Measurements from ENCODE around the gene CIAPIN1. TPM values are rescaled to one million over a fixed set of nuclear protein-coding genes. Genes with fewer than 3 reads are reported as not detected.
A peak's percentile ranks its signal among the peaks of the same experiment; 100 is the strongest.

Gene CIAPIN1
- total RNA-seq, 1 experiment from 2014 or later = 98.3 TPM

- peaks cover 48% of the 10 kb centered on the region for H3K4me1 ChIP-seq
- BruUV-seq (replicated peaks) = no TSS peak
- H3K27ac Mint-ChIP-seq (ENCODE audit: unreplicated experiment) = no peak overlapping the region
- CTCF ChIA-PET = interaction anchor here (0.6 to 1.1 kb wide), 3 partner anchors 41 to 283 kb away, joined by 3 to 6 read pairs (median 3); no protein-coding TSS in a partner anchor
- no peaks in the 10 kb centered on the region for H3K27me3 ChIP-seq (replicated peaks; ENCODE audit: control insufficient read depth, insufficient read depth, low read length)
- peak; percentile 51 to 54 for TF ChIP-seq CTCF (IDR thresholded peaks at IDR 0.05; ENCODE audit: insufficient read depth in 1 of 2, low read depth in 1 of 2, low read length in 1 of 2, severe bottlenecking in 1 of 2, unreplicated experiment in 1 of 2)
- peaks cover 69% of the 10 kb centered on the region for H3K36me3 Mint-ChIP-seq (ENCODE audit: insufficient read depth, unreplicated experiment)
- no peaks in the 10 kb centered on the region for H3K27me3 Mint-ChIP-seq (ENCODE audit: insufficient read depth, unreplicated experiment)
- intact Hi-C loops (cut with micrococcal nuclease; ENCODE audit: unreplicated experiment) = no loop called here
- peaks cover 36% of the 10 kb centered on the region for H3K4me1 Mint-ChIP-seq (ENCODE audit: low read depth, unreplicated experiment)
- H3K36me3 ChIP-seq (ENCODE audit: control insufficient read depth, insufficient read depth, low read length) = peaks cover 20% of the 10 kb centered on the region
- H3K9me3 Mint-ChIP-seq (ENCODE audit: unreplicated experiment) = no peaks in the 10 kb centered on the region
- peak; percentile 69 to 71 for DNase-seq
- H3K4me3 ChIP-seq (ENCODE audit: low read depth, low read length) = no peak overlapping the region
- POLR2A ChIA-PET = interaction anchor here (0.6 kb wide), 1 partner anchor 14 kb away, joined by 3 read pairs; no protein-coding TSS in a partner anchor
- H3K4me3 Mint-ChIP-seq (ENCODE audit: unreplicated experiment) = no peak overlapping the region
- no peaks in the 10 kb centered on the region for H3K9me3 ChIP-seq
These were observed 28.6 kb upstream of the CIAPIN1 start for GRCh38 chr16:57475711-57476339.

DNA sequence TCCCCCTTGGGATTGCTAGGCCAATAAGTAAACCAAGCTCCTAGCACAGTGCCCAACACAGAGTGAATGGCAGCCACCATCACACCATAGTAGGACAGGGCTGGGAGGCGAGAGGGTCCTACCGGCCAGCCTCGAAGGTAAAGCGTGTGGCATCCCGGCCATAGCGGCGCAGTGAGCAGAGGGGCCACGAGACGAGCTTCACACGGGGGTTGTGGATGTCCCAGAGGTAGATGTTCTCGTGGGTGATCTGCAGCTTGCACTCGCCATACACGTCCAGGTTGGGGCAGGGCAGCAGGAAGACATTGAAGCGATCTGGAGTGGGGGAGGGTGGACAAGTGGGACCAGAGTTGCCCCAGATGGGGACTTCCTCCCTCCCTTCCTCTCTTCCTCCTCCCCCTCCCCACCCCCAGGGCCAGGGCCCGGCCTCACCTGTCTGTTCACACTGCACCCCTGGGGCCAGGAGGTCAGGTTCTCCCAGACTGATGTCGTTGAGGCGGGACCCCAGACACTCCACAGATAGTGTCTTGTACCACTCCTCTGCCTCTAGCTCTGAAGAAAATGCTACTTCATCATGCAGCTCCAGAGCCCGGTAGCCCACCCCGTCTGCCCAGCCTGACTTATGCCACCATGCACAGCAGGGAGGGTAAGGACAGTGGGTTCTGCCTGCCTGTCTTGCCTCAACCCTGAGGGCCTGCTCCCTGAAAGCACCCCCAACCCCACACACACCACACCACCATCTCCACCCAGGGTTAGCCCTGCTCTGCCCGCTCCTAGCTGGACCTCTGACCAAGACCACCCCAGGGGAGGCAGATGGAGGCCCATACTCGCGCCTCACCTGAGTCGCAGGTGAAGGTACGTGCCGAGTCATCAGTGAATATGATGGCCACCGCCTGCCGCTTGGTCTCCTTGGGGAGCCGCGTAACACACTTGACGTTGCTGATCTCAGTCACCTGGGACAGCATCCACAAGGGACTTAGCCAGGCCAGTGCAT, 27.8 kb upstream of the CIAPIN1 start:
- intact Hi-C loops (cut with micrococcal nuclease; ENCODE audit: unreplicated experiment) = no loop called here
- Histone ChIP-seq H3K4me3 (ENCODE audit: low read depth, low read length) (no peak overlapping the region), H3K4me1 (peaks cover 44% of the 10 kb centered on the region), H3K36me3 (ENCODE audit: control insufficient read depth, insufficient read depth, low read length) (peaks cover 28% of the 10 kb centered on the region), H3K9me3 (no peaks in the 10 kb centered on the region), H3K27me3 (replicated peaks; ENCODE audit: control insufficient read depth, insufficient read depth, low read length) (no peaks in the 10 kb centered on the region)
- BruUV-seq (replicated peaks) = no TSS peak
- no peaks in the 10 kb centered on the region for H3K27me3 Mint-ChIP-seq (ENCODE audit: insufficient read depth, unreplicated experiment)
- no peaks in the 10 kb centered on the region for H3K9me3 Mint-ChIP-seq (ENCODE audit: unreplicated experiment)
- H3K36me3 Mint-ChIP-seq (ENCODE audit: insufficient read depth, unreplicated experiment) = peaks cover 69% of the 10 kb centered on the region
- ChIA-PET CTCF (interaction anchor here (1.1 kb wide), 1 partner anchor 42 kb away, joined by 3 read pairs; no protein-coding TSS in a partner anchor), POLR2A (no interaction called here)
- no peak overlapping the region for H3K27ac Mint-ChIP-seq (ENCODE audit: unreplicated experiment)
- no peak for DNase-seq
- no peak overlapping the region for H3K4me3 Mint-ChIP-seq (ENCODE audit: unreplicated experiment)
- H3K4me1 Mint-ChIP-seq (ENCODE audit: low read depth, unreplicated experiment) = peaks cover 27% of the 10 kb centered on the region
- no peak for TF ChIP-seq CTCF (IDR thresholded peaks at IDR 0.05; ENCODE audit: insufficient read depth in 1 of 2, low read depth in 1 of 2, low read length in 1 of 2, severe bottlenecking in 1 of 2, unreplicated experiment in 1 of 2)

- intact Hi-C loops (cut with micrococcal nuclease; ENCODE audit: unreplicated experiment) = no loop called here
- peaks cover 37% of the 10 kb centered on the region for H3K4me1 ChIP-seq
- TF ChIP-seq CTCF (IDR thresholded peaks at IDR 0.05; ENCODE audit: insufficient read depth in 1 of 2, low read depth in 1 of 2, low read length in 1 of 2, severe bottlenecking in 1 of 2, unreplicated experiment in 1 of 2) = no peak
- Mint-ChIP-seq H3K27ac (ENCODE audit: unreplicated experiment) (no peak overlapping the region), H3K9me3 (ENCODE audit: unreplicated experiment) (no peaks in the 10 kb centered on the region), H3K27me3 (ENCODE audit: insufficient read depth, unreplicated experiment) (no peaks in the 10 kb centered on the region), H3K36me3 (ENCODE audit: insufficient read depth, unreplicated experiment) (peaks cover 71% of the 10 kb centered on the region), H3K4me1 (ENCODE audit: low read depth, unreplicated experiment) (peaks cover 17% of the 10 kb centered on the region), H3K4me3 (ENCODE audit: unreplicated experiment) (no peak overlapping the region)
- no peaks in the 10 kb centered on the region for H3K9me3 ChIP-seq
- peaks cover 28% of the 10 kb centered on the region for H3K36me3 ChIP-seq (ENCODE audit: control insufficient read depth, insufficient read depth, low read length)
- BruUV-seq (replicated peaks) = no TSS peak
- no peak for DNase-seq
- CTCF ChIA-PET = no interaction called here
- POLR2A ChIA-PET = no interaction called here
- H3K27me3 ChIP-seq (replicated peaks; ENCODE audit: control insufficient read depth, insufficient read depth, low read length) = no peaks in the 10 kb centered on the region
- no peak overlapping the region for H3K4me3 ChIP-seq (ENCODE audit: low read depth, low read length)
These were observed 26.7 kb upstream of the CIAPIN1 start for GRCh38 chr16:57473906-57474305.
